BE2C (cell line): Measurements from ENCODE around the gene LCN1.
"Not testable (repeated sequence)": the region's sequence is repeated elsewhere in the genome, so short reads cannot be mapped to it uniquely, and the experiment has no call there.

Experiments used
- DNase-seq: peaks from one replicate; pipeline ENCODE4 v3.0.0-alpha.2; 2020
- H3K27me3 ChIP-seq: fragments of 250-450 bp; sonication (Bioruptor Pico); 2 replicates; pipeline ENCODE4 v1.5.1; 2020; ENCODE audit warnings: mild to moderate bottlenecking
- H3K36me3 ChIP-seq: fragments of 250-450 bp; sonication (Bioruptor Pico); 2 replicates; pipeline ENCODE4 v1.5.1; 2020; ENCODE audit warnings: mild to moderate bottlenecking
- H3K4me1 ChIP-seq: fragments of 250-450 bp; sonication (Bioruptor Pico); 2 replicates; pipeline ENCODE4 v1.5.1; 2020
- H3K4me3 ChIP-seq: 2 replicates; pipeline ENCODE4 v1.5.1; 2011; ENCODE audit warnings: low read depth, low read length
- H3K9me3 ChIP-seq: fragments of 250-450 bp; sonication (Bioruptor Pico); 2 replicates; pipeline ENCODE4 v1.5.1; 2020
- TF ChIP-seq, protein P1 (sequence below): IDR thresholded peaks from 2 replicates; pipeline ENCODE4 v1.5.1; 2012; ENCODE audit warnings: mild to moderate bottlenecking, low read depth, low read length

LCN1 gene

DNA sequence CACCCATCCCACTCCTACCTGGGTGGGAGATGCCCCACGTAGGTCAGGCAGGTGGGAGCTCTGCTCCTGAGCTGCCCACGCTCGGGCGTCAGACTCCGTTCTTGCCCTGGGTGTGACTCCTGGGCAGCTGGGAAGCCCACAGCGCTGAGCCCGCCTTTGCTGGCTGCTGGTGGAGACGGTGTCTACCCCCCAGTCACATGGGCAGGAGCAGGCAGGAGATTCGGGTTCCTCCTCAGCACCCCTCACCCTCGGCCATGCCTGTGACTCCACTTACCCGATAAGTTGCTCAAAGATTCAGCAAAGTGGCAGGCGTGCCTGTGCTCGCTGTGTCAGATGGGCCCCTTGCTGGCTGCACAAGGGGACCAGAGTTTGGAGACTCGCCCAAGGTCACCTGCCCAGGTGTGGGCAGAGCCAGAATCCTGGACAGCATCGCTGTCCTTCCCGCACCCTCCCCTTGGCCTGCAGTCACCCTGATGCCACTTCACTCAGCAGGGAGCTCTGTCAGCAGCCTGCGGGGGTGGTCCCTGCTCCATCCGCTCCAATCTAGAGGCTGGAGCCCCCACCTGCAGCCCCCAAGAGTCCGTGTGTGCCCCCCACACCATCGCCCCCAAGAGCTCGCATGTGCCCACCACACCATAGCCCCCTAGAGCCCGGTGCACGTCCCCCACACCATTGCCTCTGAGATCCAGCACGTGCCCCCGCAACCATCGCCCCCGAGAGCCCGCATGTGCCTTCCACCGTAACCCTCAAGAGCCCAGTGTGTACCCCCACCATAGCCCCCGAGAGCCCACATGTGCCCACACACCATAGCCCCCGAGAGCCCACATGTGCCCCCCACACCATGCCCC lies 4.2 kb downstream of the LCN1 start:
- H3K4me1 ChIP-seq: no peaks in the 10 kb centered on the region; the same call in 1 of the 2 replicates
- H3K36me3 ChIP-seq: no peaks in the 10 kb centered on the region
- TF ChIP-seq, protein P1, sequence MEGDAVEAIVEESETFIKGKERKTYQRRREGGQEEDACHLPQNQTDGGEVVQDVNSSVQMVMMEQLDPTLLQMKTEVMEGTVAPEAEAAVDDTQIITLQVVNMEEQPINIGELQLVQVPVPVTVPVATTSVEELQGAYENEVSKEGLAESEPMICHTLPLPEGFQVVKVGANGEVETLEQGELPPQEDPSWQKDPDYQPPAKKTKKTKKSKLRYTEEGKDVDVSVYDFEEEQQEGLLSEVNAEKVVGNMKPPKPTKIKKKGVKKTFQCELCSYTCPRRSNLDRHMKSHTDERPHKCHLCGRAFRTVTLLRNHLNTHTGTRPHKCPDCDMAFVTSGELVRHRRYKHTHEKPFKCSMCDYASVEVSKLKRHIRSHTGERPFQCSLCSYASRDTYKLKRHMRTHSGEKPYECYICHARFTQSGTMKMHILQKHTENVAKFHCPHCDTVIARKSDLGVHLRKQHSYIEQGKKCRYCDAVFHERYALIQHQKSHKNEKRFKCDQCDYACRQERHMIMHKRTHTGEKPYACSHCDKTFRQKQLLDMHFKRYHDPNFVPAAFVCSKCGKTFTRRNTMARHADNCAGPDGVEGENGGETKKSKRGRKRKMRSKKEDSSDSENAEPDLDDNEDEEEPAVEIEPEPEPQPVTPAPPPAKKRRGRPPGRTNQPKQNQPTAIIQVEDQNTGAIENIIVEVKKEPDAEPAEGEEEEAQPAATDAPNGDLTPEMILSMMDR: no peak
- H3K27me3 ChIP-seq: no peaks in the 10 kb centered on the region
- DNase-seq: no peak
- H3K4me3 ChIP-seq: no peak overlapping the region
- H3K9me3 ChIP-seq: no peaks in the 10 kb centered on the region

DNA sequence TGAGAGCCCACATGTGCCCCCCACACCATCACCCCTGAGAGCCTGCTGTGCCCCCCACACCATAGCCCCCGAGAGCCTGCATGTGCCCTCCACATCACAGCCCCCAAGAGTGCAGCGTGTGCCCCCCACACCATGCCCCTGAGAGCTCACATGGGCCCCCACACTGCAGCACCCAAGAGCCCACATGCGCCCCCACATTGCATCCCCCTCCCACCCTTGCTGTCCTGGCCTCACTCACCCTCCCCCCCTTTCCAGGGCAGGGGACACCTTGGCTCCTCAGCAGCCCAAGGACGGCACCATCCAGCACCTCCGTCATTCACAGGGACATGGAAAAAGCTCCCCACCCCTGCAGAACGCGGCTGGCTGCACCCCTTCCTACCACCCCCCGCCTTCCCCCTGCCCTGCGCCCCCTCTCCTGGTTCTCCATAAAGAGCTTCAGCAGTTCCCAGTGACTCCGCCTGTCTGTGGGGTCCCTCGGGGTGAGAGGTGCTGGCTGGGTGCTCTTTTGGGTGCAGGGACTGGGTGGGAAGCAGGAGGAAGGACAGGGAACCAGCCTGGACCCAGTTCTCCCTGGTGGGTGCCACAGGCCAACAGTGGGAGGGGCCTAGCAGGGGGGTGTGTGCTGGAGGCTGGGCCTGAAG lies 5.0 kb downstream of the LCN1 start:
- Histone ChIP-seq H3K27me3 (no peaks in the 10 kb centered on the region), H3K36me3 (no peaks in the 10 kb centered on the region), H3K9me3 (no peaks in the 10 kb centered on the region), H3K4me3 (no peak overlapping the region), H3K4me1 (no peaks in the 10 kb centered on the region; the same call in 1 of the 2 replicates)
- no peak for DNase-seq
- TF ChIP-seq, protein P1: no peak

DNA sequence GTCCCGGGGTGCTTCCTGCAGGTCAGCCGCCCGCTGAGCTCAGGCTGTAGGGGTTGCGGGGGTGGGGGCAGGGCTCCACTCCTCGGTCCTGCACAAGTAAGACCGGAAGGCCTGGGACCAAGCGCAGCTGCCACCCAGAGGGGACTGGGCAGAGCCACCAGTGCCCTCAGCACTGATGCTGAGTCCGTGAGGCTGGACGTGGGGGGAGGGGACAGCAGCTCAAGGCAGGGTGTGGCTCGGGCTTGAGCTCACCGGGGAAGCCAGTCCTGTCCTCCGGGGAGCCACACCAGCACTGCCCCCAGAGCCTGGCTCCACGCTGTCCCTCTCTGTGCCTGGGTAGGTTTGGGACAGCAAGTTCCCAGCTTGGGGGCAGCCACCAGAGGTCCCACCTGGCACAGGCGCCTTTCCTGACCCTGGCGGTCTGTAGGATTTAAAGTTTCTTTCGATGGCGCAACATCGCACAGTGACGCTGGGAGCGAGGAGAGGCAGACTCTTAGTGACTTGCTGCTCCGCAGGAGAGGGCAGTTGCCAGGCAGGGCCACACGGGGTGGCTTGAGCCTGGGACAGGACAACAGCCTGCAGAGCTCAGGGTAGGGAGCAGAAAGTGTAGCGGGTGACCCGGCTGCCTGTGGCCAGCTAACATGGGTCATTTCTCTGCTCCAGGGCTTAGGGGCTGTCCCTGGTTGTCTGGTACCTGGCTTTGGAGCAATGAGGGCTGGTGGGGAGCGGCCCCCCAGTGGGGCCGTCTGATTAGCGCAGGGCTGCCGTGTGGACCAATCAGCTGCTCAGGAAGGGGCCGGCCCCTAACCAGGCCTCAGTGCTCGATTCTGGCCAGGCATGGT lies 5.7 kb downstream of the LCN1 start:
- Histone ChIP-seq H3K9me3 (no peaks in the 10 kb centered on the region), H3K4me3 (no peak overlapping the region), H3K4me1 (no peaks in the 10 kb centered on the region; the same call in 1 of the 2 replicates), H3K27me3 (no peaks in the 10 kb centered on the region), H3K36me3 (no peaks in the 10 kb centered on the region)
- TF ChIP-seq, protein P1: no peak
- DNase-seq: no peak

DNA sequence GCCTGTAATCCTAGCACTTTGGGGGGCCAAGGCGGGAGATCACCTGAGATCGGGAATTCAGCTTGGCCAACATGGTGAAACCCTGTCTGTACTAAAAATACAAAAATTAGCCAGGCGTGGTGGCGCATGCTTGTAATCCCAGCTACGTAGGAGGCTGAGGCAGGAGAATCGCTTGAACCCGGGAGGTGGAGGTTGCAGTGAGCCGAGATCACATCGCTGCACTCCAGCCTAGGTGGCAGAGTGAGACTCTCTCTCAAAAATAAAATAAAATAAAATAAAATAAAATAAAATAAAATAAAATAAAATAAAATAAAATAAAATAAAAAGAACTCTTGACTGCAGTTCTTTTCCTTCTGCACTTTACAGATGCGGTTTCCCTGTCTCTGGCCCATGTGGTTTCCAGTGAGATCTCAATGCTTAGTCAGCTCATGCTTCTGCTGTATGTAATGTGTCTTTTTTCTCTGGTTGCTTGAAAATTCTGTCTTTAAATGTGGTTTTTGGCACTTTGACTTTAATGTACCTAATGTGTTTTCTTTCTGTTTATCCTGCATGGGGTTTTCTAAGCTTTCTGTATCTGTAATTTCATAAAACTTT lies 7.7 kb downstream of the LCN1 start:
- H3K36me3 ChIP-seq, H3K27me3 ChIP-seq, H3K4me1 ChIP-seq, H3K9me3 ChIP-seq, DNase-seq, H3K4me3 ChIP-seq: not testable (repeated sequence)

DNA sequence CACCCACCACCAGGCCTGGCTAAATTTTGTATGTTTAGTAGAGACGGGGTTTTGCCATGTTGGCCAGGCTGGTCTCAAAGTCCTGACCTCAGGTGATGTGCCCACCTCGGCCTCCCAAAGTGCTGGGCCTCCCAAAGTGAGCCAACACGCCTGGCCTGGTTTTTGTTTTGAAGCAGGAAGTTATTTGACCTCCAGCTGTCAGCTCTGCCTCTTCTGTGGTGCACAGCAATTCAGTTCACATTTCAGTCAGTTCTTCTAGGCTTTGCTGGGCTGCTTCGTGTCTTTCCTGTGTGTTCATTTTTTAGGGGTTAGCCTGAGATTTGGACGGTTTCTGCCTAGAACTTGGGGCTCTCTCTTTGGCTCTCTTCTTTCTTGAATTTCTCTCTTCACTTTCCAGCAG lies 8.9 kb downstream of the LCN1 start:
- DNase-seq: no peak
- Histone ChIP-seq H3K36me3 (no peaks in the 10 kb centered on the region), H3K9me3 (no peaks in the 10 kb centered on the region), H3K27me3 (no peaks in the 10 kb centered on the region), H3K4me3 (no peak overlapping the region), H3K4me1 (no peaks in the 10 kb centered on the region)
- TF ChIP-seq, protein P1: no peak

DNA sequence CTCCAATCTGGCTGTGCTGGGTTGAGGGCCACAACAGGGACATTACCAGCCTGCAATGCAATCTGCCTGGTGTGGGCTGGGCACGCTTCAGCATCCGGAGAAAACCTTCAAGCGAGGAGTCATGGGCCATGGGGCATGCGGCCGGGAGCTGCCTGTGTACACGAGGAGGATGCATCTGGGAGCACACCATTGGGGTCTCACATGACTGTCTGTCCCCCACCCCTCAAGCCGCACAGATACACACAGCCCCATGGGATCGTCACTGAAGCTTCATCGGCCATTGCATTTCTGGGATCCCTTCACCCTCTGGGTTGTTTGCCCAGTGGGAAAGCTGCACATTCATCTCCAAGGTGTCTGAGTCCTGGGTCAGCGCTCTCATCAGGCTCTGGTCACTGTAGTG lies 9.9 kb downstream of the LCN1 start:
- Histone ChIP-seq H3K36me3 (no peaks in the 10 kb centered on the region), H3K9me3 (no peaks in the 10 kb centered on the region), H3K4me3 (no peak overlapping the region), H3K4me1 (no peaks in the 10 kb centered on the region), H3K27me3 (no peaks in the 10 kb centered on the region)
- TF ChIP-seq, protein P1: no peak
- no peak for DNase-seq
